ENCODE data around the gene OR52E6.

OR52E6 gene

GRCh38 chr11:5841797-5842196 lies at the start of gene OR52E6:
OR52E6 (minus strand) TSS chr11:5841897; CDS start chr11:5841897, 0 bp downstream.
- DNase-seq, result no peak

DNA sequence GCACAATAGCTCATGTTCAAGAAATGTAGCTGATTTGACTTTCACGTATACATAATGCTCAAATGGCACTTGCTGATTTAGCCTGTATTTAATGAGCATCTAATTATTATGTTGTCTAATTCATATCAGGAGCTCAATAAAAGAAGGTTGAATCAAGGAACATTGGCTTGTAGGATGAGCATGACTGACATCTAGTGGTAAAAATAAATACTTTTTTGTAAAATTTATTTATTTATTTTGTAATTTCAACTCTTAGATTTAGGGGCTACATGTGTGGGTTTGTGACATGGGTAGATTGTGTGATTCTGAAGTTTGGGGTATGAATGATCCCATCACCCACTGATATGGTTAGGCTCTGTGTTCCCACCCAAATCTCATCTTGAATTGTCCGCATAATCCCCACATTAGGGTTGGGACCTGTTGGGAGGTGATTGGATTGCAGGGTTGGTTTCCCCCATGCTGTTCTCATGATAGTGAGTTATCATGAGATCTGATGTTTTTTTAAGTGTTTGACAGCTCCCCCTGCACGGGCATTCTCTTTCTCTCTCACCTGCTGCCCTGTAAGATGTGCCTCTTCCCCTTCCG lies 49.6 kb upstream of the OR52E6 start:
- DNase-seq, result no peak

DNA sequence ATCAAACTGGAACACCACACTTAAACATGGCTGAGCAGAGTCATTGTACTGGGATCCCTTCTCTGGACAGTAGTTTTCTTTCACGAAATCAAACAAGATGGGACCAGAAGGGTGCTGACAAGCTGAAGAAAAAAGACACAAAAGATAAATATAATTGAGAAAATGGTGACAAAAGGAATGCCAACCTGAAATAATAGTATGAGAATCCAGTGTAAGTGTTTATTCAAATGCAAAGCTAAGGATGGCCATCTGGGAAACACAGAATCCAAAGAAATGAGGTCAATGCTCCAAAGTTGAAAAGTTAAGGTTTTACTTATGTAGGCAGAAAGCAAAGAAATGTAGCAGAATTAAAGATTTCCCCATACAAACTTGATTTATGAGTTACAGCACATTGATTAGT lies 46.0 kb upstream of the OR52E6 start:
- no peak for DNase-seq

DNA sequence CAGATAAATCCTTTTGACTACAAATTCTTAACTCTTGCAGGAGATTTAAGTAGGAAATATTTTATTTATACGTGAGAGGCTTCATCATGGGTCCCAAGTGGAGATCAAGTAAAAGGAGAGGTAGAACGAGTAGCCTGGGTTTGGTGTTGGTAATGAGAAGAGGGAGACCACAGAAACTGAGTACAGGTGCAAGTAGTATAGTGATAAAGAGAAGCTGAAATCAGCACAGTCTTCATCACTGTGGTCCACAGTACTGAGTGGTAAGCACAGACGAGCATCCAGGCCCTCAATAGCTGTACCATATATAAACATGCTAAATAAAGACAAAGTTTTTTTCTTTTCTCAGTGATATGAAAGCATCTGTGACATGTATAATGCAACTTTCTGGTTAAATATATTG lies 45.5 kb upstream of the OR52E6 start:
- DNase-seq, result no peak

GRCh38 chr11:5881756-5882155 lies 40.1 kb upstream of the OR52E6 start:
- no peak for DNase-seq

DNA sequence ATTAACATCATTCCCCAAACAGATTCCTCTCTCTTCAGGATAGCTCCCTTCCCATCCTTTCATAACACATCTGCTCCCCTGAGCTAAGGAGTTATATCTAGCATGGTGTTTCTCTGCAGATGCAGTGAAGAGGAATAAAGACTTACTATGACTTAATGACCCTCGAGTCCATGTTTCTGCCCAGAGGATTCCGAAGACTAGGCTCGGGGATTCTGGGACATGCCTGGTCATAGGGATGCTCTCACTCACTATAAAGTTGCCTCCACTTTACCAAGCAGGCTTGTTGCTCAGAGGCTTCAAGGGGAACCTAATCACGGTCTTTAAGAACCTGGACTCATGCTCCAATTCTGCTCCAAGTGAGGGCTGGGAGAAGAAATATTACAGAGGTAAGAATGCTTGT lies 38.6 kb upstream of the OR52E6 start, which contains the start of gene OR52E4:
TSS of gene OR52E4 (plus strand) at position 301 of the 400 bp plus-strand sequence. CDS start 3,664 bp downstream, outside the sequence.
- DNase-seq, result no peak

DNA sequence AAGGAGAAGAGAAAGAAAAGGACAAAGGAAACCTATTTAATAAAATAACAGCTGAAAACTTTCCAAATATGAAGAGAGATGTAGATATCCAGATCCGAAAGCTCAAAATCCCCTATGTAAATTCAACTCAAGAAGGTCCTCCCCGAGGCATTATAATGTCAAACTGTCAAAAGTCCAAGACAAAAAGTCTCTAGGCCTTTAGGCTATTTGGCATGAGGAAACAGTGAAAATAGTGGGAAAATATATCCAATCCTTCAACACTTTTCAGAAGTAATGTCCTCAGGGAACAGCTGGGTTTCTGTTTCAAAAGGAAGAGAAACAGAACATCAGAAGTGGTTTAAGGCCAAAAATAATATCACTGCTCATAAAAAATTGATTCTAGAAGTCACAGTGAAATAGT lies 36.9 kb upstream of the OR52E6 start:
- DNase-seq, result no peak

DNA sequence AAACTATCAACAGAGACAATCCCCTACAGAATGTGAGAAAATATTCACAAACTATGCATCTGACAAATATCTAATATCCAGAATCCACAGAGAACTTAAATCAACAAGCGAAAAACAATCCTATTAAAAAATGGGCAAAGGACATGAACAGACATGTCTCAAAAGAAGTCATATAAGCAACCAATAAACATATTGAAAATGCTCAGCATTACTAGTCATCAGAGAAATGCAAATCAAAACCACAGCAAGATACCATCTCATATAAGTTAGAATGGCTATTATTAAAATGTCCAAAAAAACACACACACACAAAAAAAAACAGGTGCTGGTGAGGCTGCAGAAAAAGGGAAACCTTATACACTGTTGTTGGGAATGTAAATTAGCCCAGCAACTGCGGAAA lies 24.1 kb upstream of the OR52E6 start:
- no peak for DNase-seq

DNA sequence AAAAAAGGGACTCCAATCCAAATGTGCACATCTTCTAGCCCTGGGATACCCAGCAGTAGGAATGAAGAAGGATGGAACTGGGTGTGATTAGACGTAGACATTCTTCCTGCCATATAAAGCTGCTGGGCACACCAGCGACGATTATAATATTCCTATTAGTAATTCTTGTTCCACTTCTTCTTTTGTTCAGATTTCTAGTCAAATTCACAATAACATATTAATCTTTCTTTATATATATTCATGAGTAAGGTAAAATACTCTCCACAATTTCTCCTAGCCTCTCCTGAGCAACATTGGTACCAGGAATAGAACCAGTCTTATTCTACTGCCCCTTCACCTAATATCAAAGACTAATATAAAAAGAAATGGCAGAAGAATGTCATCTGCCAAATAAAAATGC lies 15.9 kb upstream of the OR52E6 start, which contains the start of gene OR52E8:
TSS of gene OR52E8 (minus strand) at position 101 of the 400 bp plus-strand sequence. CDS start at position 101, 0 bp downstream.
- no peak for DNase-seq

GRCh38 chr11:5851002-5851401 lies 9.3 kb upstream of the OR52E6 start:
- no peak for DNase-seq

- DNase-seq, result no peak
These were observed 6.0 kb upstream of the OR52E6 start for GRCh38 chr11:5847711-5848110.

DNA sequence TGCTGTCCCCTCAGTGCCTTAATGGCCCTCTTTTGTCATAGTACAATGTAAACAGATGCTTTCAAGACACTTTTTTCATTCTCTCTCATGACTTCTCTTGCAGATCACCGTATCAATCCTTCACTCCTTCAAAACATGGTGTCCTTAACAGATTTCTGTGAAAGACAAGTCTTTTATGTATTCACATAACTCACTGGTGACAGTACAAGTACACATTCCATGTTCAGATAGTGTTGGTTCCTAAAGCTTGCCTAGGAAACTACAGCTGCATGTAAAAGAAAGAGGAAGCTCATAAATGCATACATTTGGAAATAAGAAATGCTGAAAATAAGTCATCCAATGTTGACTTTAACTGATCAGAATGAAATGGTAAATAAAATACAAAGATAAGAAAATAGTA lies 5.0 kb upstream of the OR52E6 start:
- no peak for DNase-seq

DNA sequence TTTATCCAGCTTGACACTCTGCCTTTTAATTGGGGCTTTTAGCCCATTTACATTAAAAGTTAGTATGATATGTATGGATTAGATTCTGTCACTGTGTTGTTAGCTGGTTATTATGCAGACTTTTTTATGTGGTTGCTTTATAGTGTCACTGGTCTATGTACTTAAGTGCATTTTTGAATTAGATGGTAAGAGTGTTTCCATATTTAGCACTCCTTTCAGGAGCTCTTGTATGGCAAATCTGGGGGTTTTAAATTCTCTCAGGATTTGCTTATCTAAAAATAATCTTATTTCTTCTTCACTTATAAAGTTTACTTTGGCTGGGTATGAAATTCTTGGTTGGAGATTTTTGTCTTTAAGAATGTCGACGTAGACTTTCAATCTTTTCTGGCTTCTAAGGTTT lies 4.0 kb downstream of the OR52E6 start:
- no peak for DNase-seq

- no peak for DNase-seq
These were observed 8.3 kb downstream of the OR52E6 start for GRCh38 chr11:5833446-5833845.

DNA sequence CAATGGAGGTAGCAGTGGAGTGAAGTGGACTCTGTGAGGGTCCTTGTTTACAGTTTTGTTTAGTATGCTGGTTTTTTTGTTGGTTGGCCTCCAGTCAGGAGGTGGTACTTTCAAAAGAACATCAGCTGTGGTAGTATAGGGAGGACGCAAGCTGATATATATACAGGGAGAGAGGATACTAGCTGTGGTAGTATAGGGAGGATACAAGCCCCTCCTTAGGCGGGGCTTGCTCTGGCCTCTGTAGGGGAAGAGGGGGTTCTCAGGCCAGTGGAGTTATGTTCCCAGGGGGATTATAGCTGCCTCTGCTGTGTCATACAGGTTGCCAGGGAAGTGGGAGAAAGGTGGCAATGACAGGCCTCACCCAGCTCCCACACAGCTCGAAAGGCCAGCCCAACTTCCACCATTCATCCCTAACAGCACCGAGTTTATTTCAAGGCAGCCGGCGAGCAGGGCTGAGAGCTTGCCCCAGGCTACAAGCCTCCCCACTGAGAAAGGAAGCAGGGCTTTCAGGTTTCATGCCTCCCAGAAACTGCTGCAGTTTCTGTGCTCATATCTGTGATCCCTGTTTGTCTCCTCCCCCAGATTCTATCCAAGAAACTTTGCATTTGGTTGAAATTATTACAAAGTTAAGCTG lies 10.4 kb downstream of the OR52E6 start:
- no peak for DNase-seq

GRCh38 chr11:5818245-5818886 lies 23.3 kb downstream of the OR52E6 start:
- no peak for DNase-seq

DNA sequence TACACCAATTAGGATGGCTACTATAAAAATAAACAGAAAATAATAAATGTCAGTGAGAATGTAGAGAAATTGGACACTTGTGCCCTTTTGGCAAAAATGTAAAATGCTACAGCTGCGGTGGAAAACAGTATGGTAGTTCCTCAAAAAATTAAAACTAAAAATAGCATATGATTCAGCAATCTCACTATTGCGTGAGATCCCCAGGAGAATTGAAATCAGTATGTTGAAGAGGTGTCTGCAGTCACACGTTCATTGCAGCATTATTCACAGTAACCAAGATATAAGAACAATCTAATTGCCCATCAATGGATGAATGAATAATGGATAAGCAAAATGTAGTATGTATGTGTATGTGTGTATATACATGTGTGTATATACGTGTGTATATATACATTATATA lies 26.2 kb downstream of the OR52E6 start:
- DNase-seq, result no peak

DNA sequence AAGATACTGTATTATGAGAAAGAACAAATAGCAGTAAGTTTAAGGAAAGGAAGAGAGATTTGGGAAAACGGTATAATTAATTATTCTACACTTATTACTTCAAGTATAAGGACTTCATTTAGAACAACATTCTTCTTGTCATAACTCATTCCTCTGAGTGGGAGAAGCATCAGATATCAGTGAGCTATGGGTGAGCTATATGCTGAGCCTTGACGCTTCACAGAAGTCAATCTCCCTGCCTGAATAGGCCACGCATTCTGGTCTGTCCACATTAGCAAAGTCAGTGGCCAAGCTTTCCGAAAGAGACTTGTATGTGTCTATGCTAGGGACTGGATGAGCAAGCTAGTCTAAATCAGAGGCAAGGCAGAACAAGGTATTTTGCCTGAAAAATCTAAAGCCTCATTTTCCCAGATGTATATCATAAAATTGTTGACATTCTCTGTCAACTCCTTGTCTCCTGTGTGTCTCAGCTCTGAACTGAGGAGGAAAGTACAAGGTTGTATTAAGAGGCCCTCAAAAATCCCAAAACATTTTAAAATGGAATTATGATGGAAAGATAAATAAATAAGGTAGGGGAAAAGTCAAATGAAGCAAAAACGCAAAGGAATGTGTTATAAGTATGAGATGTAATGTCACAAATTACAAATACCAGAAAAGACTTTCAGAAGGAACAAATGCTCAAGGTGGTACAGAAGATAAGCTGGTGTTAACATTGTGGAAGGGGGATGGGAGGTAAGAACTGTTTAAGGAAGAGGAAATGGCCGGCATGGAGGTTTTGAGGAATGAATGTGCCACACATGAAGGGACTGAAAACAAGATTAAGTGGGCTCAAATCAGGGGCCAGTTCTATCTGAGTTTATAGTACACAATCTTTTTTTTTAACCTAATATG lies 31.5 kb downstream of the OR52E6 start:
- no peak for DNase-seq

GRCh38 chr11:5809122-5809519 lies 32.6 kb downstream of the OR52E6 start:
- no peak for DNase-seq

DNA sequence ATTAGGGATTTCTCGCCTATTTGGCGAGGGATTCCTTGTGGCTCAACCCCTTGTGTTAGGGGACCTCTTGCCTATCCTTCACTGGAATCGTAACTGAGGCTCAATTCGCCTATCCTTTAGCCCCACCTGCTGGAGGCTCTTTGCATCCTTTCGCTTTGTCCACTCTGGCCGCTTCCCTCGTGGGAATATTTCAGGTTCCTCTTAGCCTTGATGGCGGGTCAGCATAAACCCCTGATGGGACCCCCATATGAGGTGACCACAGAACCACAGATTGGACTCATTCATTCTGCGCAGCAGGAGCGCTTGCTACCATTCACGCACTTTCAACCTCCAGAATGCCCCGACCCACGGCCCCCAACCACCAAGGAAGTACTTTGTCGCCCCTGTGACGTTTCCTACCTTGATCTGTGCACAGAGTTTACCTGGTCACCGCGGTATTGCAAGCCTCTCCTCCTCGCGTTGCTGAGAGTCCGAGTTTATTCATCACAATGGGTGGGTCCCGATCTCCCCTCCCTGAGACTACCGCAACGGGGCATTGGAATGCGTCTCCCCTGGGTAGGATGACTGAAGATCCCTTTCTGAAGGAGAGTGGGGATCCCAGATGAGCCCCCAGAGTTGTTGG lies 33.1 kb downstream of the OR52E6 start, which contains the start of gene OR52N2:
TSS of gene OR52N2 (plus strand) at position 425 of the 622 bp plus-strand sequence. CDS start 11,412 bp downstream, outside the sequence.
- DNase-seq, result peak; percentile 65

GRCh38 chr11:5807580-5807979 lies 34.1 kb downstream of the OR52E6 start:
- DNase-seq, result no peak

- DNase-seq, result no peak
These were observed 37.7 kb downstream of the OR52E6 start for GRCh38 chr11:5803982-5804381.

- no peak for DNase-seq
These were observed 45.2 kb downstream of the OR52E6 start for GRCh38 chr11:5796541-5796940.
